HG02840 (cell line): Measurements from ENCODE around the gene HYPK.
"Not testable (repeated sequence)": the region's sequence is repeated elsewhere in the genome, so short reads cannot be mapped to it uniquely, and the experiment has no call there.

Experiments
- ATAC-seq: cut with Tn5 transposase; IDR thresholded peaks from one replicate; pipeline ENCODE4 v1.9.1; 2021; ENCODE audit warnings: mild to moderate bottlenecking, moderate library complexity, moderate number of reproducible peaks; ENCODE audit not compliant: unreplicated experiment, low FRiP score

Gene HYPK

DNA sequence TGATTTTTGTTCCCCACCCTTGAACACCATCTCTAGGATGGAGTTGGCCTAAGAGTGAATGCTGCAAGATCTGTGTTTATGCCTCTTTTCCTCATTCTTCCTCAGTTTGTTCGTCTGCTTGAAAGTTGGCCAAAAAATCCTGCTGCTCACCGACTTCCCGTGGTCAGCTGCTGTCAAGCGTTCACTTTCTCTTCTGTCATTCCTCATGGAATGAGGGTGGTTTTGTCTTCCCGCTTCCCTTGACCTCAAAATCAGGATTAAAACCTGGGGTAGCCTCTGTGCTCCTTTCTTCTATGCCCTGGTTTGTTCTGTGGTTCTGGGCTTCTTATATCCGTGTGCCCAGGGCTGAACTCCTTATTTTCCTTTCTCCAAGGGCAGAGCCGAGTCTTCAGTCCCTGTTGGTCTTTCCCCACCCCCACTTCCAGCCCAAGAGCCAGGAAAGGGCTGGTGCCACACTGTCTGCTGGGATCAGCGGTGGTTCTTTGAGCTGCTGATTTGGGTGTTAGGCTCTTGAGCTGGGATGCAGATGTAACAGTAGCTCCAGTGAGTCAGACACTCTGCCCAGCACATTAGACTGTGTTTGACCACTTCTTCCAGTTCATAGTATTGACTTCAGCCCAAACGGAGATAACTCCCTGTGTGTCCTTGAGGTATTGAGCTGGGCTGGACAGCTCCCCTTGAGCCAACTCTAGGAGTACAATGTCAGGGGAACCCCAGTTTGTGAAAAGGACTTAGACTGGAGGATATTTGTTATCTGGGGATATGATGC is 5.9 kb upstream of the HYPK start:
- no peak for ATAC-seq

DNA sequence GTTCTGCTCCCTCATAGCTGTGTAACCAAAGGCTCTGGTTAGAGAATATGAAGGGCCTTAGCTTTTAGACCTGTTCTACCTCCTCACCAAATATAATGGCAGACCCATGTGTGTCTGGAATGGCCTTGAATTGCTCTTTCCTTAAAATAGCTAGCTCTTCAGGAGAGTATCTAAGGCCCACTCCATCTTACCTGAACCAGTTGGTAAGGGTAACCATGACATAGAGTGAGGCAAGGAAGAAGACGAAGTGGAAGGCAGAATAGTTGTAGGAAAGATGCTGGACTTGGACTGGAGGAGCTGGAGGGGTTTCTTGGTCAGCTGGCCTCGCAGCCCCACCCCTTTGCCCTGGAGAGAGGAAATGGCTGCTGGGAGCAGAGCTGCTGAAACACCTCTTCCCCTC is 5.2 kb upstream of the HYPK start:
- no peak for ATAC-seq

DNA sequence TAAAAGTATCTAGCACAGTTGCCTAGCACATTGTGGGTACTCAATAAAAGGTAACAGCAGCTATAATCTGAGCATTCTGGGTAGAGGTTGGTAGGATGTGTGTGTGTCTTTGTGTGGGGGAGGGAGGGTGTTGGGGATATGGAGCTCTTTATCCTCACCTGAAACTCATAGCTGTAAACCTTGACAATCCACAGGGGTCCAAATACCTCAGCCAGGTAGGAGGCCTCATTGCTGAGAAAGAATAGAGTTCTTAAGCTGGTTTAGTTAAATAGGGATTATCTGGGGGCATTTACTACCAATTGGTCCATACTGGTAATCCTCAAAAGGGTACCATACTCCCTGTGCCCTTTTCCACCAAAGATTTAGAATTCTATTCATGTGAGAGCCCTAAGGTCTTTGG is 4.4 kb upstream of the HYPK start:
- ATAC-seq: no peak

DNA sequence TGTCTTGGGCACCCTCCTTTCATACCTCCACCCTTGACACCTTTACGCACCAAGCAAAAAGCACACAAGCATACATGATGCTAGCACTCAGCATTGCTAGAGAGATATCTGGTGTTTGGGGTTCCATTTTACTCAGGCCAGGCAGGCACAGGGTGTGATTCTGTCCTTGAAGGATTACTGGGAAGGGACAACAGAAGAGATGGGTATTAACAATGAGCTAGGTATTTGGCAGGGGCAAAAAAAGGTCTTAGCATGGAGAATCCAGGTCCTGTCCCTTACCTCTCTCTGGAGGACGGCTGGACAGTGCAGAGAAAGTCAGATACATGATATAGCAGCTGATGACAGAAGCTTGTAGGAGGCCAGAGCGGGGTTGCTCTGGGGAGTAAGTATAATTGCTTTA is 3.8 kb upstream of the HYPK start:
- ATAC-seq: no peak

DNA sequence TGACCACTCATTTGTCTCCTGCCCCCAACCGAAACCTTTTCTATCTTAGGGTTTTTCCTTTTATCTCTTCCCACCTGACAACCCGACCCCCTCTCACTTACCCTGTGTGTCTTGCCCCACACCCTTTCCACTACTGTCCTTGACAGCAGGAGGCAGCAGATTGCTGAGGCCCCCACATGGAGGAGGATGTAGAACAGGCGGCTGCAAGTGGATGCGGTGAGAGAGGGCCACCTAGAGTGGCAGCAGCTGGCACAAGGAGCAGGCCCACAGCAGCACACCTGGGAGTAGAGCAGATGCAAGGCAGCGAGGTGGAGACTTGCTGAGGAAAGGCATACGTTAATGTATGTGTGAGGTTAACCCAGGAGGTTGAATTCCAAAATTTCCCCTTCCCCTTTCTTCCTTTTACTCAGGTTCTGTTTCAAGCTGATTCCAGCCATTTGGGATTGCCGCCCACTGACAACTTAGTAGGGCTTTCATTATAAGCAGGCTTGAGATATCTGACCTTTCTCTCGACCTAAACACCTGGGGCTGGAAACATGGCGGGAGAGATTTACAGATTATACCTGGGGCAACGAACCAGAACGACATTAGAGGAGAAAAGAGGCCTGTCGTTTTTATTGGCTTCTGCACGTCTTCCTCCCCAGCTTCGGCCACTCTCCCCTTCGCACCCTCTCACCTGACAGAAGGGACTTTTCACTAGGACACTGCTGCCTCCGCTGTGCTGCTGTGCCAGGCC is 1.0 kb upstream of the HYPK start:
- ATAC-seq: no peak

DNA sequence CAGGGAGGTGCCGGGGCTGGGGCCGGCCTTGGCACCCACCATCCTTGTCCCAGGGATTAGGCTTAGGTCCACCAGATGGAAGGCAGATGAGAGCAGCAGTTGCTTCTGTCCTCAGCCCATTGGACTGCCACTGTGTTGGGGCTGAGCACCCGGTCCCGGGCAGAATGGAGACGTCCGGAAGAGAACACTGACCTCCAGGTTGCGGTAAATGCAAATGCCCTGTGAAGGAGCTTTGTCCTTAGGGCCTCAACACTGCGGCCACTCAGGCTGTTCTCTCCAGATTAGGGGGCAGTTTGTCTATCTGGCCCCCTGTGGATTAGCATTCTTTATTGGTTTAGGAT is 484 bp upstream of the HYPK start, which contains the start of gene SERINC4:
TSS of gene SERINC4 (minus strand) at position 276 of the 341 bp plus-strand sequence. CDS start at position 42, 234 bp downstream.
- no peak for ATAC-seq

DNA sequence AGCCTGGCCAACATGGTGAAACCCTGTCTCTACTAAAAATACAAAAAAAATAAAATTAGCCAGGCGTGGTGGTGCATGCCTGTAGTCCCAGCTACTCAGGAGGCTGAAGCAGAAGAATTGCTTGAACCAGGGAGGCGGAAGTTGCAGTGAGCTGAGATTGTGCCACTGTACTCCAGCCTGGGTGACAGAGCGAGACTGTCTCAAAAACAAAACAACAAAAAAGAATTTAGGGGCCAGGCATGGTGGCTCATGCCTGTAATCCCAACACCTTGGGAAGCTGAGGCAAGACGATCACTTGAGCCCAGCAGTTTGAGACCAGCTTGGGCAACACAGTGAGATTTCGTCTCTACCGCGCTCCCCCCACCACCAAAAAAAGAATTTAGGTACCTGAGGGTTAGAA is 2.3 kb downstream of the HYPK start:
- not testable (repeated sequence) for ATAC-seq

DNA sequence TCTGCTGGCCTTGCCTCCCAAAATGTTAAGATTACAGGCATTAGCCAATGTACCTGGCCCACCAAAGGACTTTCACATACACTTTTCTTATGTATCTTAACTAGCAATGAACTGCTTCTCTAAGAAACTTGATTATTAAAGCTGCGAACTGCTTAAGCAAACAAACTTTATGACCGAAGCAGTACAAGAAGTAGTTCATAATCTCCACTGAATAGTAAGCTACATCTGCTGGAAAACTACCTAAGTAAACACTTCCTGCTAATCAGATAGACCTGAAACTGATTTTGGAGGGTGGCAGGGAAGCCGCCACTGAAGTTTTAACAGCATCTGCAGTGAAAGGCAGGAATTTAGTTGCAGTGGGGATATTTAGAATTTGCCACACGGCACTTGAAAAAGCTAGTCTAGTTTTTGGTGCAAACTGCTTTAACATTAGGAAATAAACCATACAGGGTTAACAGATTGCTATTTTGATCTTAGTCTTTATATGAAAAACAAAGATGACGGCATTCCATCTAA is 8.1 kb downstream of the HYPK start:
- ATAC-seq: no peak

DNA sequence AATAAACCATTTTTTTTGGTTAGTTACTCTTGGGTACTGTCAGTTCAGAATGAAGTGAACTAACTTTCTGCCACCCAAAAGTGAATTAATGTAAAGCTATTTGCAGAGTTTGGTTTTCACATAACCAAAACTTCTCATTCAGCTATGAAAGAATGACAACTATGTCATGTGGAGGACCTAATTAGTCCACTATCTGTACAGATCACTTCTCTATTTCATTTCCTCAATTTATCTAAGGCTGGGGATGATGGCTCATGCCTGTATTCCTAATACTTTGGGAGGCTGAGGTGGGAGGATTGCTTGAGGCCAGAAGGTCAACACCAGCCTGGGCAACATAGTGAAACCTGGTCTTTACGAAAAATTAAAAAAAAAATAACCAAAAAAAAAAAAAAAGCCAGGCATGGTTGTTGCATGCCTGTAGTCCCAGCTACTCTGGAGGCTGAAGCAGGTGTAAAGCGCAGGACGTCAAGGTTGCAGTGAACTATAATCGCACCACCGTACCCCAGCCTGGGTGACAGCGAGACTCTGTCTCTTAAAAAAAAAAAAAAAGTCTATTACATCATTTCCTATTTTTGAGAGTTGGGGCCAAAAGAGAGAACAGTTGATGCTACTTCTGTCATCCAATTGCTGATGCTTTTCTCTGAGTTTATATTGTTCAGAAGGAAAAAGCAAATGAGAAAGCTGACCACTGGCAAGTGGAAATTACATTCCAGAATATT is 8.7 kb downstream of the HYPK start:
- ATAC-seq: no peak

DNA sequence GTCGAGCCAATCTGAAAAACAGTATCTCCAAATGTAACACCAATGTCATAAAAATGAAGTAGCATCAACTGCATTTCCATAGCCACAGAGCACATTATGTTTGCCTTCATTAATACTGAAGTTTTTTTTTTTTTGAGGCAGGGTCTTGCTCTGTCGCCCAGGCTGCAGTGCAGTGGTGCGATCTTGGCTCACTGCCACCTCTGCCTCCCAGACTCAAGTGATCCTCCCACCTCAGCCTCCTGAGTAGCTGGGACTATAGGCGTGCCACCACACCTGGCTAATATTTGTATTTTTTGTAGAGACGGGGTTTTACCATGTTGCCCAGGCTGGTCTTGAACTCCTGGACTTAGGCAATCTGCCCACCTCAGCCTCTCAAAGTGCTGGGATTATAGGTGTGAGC is 14.7 kb downstream of the HYPK start:
- not testable (repeated sequence) for ATAC-seq

DNA sequence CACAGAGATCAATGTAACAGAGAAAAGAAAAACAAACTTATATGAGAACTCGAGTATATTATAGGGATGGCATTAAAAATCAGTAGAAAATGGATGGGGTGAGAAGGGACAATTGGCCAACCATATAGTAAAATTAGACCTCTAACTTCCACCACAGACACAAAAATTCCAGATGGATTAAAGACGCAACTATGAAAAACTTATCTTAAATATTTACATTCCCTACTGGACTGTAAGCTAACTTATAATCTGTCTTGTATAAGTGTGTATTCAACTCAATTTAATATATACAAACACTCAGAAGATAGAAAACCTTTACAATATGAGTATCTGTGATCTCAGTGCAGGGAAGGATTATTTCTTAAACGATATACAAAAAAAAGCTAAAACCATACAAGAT is 21.1 kb downstream of the HYPK start:
- ATAC-seq: no peak

DNA sequence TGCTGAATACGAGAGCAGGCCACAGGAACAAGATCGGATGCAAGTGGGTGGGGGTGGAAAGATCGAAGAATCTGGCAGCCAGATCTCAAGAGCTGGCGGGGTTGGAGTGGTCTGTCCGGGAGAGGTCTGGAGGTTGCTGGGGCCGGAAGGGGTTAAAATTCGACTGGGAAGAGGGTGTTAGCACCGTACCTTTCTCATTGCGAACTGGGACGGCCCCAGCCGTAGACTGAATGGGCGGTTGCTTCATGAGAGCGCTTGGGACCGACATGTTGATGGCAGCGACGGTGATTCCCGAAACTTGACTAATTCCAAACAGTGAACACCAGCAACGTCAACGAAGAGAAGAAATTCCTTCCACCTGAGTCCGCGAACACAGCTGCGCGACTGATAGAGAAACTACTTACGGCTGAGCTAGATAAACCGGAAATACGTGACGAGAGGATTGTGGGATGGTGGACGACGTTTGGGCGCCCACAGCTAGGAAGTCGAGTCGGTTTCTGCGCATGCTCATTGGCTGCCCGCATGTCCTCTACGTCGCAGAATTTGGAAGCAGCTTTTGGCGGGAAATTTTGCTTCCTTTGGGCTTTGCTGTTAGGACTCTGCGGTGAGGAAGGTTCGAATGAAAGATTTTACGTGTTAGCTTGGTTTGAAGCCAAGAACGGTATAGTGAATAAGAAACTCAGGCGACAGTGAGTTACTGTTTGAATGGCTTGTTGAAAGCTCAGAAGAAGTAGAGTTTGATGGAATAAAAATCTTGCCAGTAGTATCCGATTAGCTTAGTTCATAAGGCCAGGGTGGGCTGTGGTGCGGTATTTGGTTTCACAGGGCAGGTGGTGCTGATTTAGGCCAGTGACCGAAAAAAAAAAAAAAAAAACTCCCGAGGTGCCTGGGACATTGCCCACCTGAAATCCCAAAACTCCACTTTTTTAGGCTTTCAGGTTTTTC is 24.2 kb downstream of the HYPK start, which contains the start of gene MFAP1:
TSS of gene MFAP1 (minus strand) at position 389 of the 945 bp plus-strand sequence. CDS start at position 268, 121 bp downstream.
- ATAC-seq: peak; percentile 70

DNA sequence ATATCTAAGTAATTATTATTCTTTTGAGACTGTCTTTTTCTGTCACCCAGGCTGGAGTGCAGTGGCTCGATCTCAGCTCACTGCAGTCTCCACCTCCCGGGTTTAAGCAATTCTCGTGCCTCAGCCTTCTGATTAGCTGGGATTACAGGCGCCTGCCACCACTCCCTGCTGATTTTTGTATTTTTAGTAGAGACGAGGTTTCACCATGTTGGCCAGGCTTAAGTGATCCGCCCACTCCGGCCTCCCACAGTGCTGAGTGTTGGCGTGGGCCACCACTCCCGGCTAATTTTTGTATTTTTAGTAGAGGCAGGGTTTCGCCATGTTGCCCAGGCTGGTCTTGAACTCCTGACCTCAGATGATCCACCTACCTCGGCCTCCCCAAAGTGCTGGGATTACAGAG is 24.9 kb downstream of the HYPK start:
- not testable (repeated sequence) for ATAC-seq

DNA sequence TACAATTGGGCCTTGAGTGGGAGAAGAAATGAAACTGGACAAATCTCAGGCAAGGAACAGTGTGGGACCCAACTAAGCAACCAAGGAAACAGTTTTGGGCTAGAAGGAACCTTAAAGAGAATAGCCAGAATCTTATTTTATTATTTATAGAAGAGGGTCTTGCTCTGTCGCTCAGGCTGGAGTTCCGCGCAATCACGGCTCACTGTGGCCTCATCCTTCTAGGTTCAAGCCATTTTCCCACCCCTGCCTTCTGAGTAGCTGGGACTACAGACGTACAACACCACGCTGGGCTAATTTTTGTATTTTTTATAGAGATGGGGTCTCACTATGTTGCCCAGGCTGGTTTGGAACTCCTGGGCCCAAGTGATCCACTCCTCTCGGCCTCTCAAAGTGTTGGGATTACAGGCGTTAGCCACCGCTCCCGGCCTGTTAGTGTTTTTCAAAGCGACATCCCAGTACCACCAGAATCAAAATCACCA is 25.7 kb downstream of the HYPK start:
- ATAC-seq: no peak

DNA sequence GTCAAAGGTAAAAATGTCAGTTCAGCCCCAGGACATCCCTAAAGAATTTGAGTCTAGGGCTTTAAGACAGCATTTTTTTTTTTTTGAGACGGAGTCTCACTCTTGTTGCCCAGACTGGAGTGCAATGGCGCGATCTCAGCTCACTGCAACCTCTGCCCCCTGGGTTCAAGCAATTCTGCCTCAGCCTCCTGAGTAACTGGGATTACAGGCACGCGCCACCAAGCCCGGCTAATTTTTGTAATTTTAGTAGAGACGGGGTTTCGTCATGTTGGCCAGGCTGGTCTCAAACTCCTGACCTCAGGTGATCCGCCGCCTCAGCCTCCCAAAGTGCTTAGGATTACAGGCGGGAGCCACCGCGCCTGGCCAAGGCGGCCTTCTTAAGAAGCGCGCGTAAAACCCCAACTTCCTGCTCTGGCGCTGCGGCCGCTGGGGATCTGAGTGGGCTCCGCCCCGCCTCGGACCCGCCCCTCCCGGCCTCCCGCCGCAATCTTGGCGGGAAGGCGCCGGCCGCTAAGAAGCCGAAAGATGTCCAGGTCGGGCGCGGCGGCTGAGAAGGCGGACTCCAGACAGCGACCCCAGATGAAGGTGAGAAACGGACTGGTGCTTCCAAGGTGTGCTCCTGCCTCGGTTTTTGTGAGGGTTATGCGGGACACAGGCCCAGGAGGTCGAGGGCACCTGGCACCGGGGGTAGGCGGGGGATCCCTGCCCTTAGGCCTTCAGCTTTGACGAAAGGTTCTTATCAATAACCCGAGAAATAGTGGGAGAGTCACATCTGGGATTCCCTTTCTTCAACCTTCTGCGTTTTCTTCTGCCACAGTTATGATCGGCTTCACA is 26.3 kb downstream of the HYPK start, which contains the start of gene WDR76:
TSS of gene WDR76 (plus strand) at position 495 of the 834 bp plus-strand sequence. CDS start at position 526, 31 bp downstream.
- no peak for ATAC-seq

DNA sequence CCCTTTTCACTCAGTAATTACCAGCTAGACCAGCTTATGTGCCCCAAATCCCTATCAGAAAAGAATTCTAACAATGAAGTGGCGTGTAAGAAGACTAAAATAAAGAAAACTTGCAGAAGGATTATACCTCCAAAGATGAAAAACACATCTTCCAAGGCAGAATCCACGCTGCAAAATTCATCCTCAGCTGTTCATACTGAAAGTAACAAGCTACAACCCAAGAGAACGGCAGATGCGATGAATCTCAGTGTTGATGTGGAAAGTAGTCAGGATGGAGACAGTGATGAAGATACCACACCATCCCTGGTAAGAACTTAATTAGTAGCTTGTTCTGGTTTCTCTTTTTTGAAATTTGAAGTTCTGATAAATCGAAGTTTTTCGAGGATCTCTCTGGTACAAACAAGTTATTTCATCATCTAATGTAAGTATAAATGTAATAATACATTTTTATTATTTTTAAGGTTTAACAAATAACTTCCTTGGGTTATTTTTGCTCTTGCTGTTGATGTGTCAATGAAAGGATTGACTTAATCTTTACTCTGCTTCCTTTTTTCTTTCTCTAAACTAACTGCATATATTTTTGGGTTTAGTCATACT is 27.8 kb downstream of the HYPK start:
- no peak for ATAC-seq

DNA sequence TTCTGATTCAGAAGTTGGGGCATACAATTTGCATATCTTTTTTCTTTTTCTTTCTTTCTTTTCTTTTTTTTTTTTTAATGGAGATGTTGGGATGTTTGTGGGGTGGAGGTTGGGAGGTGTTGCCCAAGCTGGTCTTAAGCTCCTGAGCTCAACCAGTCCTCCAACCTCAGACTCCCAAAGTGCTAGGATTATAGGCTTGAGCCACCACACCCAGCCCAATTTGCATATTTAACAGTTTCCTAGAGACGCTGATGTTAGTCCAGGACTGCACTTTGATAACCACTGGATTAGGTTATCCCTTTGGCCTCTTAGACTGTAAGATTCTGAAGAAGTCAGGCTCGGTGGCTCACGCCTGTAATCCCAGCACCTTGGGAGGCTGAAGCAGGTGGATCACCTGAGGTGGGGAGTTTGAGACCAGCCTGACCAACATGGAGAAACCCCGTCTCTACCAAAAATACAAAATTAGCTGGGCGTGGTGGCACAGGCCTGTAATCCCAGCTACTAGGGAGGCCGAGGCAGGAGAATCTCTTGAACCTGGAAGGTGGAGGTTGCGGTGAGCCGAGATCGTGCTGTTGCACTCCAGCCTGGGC is 29.6 kb downstream of the HYPK start:
- not testable (repeated sequence) for ATAC-seq

DNA sequence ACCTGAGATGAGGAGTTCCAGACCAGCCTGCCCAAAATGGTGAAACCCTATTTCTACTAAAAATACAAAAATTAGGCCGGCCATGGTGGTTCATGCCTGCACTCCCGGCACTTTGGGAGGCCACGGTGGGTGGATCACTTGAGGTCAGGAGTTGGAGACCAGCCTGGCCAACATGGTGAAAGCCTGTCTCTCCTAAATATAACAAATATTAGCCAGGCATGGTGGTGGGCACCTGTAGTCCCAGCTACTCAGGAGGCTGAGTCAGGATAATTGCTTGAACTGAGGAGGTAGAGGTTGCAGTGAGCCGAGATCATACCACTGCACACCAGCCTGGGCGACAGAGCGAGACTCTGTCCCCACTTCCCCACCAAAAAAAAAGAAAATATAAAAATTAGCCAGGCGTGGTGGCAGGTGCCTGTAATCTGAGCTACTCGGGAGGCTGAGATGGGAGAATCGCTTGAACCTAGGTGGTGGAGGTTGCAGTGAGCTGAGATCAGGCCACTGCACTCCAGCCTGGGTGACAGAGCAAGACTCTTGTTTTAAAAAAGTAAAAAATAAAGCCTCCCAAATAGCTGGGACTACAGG is 30.4 kb downstream of the HYPK start:
- not testable (repeated sequence) for ATAC-seq
